ENCODE results near the gene MFSD2A. TPM values are rescaled to one million over a fixed set of nuclear protein-coding genes. Genes with fewer than 3 reads are reported as not detected.

The MFSD2A gene
- polyA plus RNA-seq, 3 donors, result 6.8 to 17.9 (median 7.9) TPM

DNA sequence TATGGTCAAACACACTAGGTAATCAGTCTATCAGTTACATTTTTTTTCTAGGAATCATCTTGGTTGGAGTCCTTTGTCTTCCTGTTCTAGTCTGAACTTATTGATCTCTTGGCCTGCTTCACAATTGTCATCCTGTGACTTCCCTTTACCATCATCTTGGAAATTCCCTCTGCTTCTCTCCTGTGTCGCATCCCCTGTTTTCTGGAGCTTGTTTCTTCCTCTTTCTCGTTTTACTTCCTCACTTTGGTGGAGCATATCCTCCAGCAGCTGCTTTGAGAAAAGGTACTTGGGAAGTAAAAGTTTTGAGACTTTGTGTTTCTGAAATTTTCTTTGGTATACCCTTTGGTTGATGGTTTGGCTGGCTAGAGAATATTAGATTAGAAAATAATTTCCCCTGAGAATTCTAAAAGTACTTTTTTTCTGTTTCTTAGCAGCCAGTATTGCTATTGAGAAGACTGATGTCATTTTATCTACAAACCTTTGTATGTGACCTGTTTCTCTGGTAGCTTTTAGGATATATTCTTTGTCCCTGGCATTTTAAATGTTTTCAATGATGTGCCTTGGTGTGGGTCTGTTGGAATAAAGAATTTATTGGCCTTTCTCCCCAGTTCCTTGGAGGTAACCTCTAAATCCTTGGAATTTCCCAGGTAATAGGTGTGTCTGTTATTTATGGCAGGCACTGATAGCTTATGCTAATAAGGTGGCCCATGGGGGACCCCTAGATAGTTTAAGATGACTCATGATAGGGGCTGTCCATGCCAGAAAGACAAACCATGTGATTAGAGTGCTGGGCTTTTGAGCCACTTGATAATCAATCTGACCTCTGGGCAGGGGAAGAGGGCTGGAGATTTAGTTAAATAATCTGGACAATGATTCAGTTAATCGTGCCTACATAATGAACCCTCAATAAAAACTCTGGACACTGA lies 47.2 kb upstream of the MFSD2A start:
- WGBS (ENCODE audit: insufficient coverage), result no CpG with 5 or more reads among the region's 3 CpGs
- H3K27me3 Mint-ChIP-seq (ENCODE audit: low read depth in 3 of 3), result peaks cover 5 to 10% (median 5%) of the 10 kb centered on the region in 3 donors
- peak overlapping the region in 1 of 2 donors; percentile 51 for H3K4me3 Mint-ChIP-seq
- peak; percentile 83 to 96 (median 91) for DNase-seq
- H3K9ac ChIP-seq (ENCODE audit: insufficient read depth, low read length, poor library complexity, severe bottlenecking), result peak overlapping the region; percentile 29
- H3K4me2 ChIP-seq (replicated peaks; ENCODE audit: extremely low read depth, low read length, poor library complexity, severe bottlenecking), result peak overlapping the region; percentile 35
- peaks cover 47% of the 10 kb centered on the region for H3K4me1 Mint-ChIP-seq
- no peaks in the 10 kb centered on the region for H3K79me2 ChIP-seq (ENCODE audit: insufficient read depth, low read length)
- peaks cover 43 to 48% of the 10 kb centered on the region in 2 donors for H3K4me1 ChIP-seq (ENCODE audit: control insufficient read depth in 1 of 2, insufficient read depth in 2 of 2, low read length in 2 of 2)
- no peaks in the 10 kb centered on the region for H3K27me3 ChIP-seq (ENCODE audit: control insufficient read depth in 2 of 2, insufficient read depth in 2 of 2, low read length in 2 of 2)
- peak overlapping the region in 1 of 3 experiments; percentile 19 for H3K4me3 ChIP-seq (replicated peaks in 1 of 3; ENCODE audit: low read depth in 2 of 3, low read length in 3 of 3)
- H3K9me3 Mint-ChIP-seq, result peaks cover 0 to 9% (median 3%) of the 10 kb centered on the region in 7 donors
- intact Hi-C loops (cut with micrococcal nuclease), result no loop called here
- no peaks in the 10 kb centered on the region for H3K36me3 ChIP-seq (replicated peaks in 1 of 2; ENCODE audit: control insufficient read depth in 1 of 2, insufficient read depth in 2 of 2, low read length in 2 of 2)
- TF ChIP-seq, protein P1, sequence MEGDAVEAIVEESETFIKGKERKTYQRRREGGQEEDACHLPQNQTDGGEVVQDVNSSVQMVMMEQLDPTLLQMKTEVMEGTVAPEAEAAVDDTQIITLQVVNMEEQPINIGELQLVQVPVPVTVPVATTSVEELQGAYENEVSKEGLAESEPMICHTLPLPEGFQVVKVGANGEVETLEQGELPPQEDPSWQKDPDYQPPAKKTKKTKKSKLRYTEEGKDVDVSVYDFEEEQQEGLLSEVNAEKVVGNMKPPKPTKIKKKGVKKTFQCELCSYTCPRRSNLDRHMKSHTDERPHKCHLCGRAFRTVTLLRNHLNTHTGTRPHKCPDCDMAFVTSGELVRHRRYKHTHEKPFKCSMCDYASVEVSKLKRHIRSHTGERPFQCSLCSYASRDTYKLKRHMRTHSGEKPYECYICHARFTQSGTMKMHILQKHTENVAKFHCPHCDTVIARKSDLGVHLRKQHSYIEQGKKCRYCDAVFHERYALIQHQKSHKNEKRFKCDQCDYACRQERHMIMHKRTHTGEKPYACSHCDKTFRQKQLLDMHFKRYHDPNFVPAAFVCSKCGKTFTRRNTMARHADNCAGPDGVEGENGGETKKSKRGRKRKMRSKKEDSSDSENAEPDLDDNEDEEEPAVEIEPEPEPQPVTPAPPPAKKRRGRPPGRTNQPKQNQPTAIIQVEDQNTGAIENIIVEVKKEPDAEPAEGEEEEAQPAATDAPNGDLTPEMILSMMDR (IDR thresholded peaks at IDR 0.05), result no peak
- peaks cover 1 to 5% of the 10 kb centered on the region in 2 donors for H3K36me3 Mint-ChIP-seq
- no peaks in the 10 kb centered on the region for H4K20me1 ChIP-seq (ENCODE audit: insufficient read depth, low read length)
- peak overlapping the region; percentile 84 to 87 for H3K27ac ChIP-seq (ENCODE audit: low read depth in 1 of 2, low read length in 2 of 2)
- H2AFZ ChIP-seq (ENCODE audit: insufficient read depth, low read depth, low read length, poor library complexity, severe bottlenecking), result no peak overlapping the region
- peak overlapping the region; percentile 29 to 97 (median 89) for H3K27ac Mint-ChIP-seq
- H3K9me3 ChIP-seq (replicated peaks in 1 of 2; ENCODE audit: control insufficient read depth in 1 of 2, insufficient read depth in 1 of 2, low read length in 2 of 2), result peaks cover 4% of the 10 kb centered on the region in 2 donors

DNA sequence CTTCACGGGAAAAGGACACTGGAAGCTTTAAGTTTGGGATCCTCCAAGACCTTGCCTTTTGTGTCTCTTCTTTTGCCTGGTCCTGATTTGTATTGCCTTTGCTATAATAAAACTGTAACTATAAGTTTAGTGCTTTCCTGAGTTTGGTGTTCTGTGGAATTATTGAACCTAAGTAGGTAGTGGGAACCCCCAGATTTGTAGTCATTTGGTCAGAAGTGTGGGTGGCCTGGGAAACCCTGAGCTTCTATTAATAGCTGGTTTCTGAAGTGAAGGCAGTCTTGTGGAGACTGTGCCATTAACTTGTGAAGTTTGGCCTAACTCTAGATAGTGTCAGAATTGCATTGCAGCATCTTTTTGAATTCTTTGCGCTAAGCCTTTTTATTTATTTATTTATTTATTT lies 46.4 kb upstream of the MFSD2A start:
- peaks cover 0 to 5% of the 10 kb centered on the region in 2 donors for H3K36me3 Mint-ChIP-seq

More for the DNA sequence above, 46.4 kb upstream of the MFSD2A start:
- TF ChIP-seq, protein P1 (IDR thresholded peaks at IDR 0.05), result no peak
- no peak overlapping the region for H3K9ac ChIP-seq (ENCODE audit: insufficient read depth, low read length, poor library complexity, severe bottlenecking)
- no peaks in the 10 kb centered on the region for H3K79me2 ChIP-seq (ENCODE audit: insufficient read depth, low read length)
- peaks cover 4% of the 10 kb centered on the region in 2 donors for H3K9me3 ChIP-seq (replicated peaks in 1 of 2; ENCODE audit: control insufficient read depth in 1 of 2, insufficient read depth in 1 of 2, low read length in 2 of 2)
- Mint-ChIP-seq H3K27ac (peak overlapping the region in 6 of 7 donors; percentile 41 to 91 (median 83)), H3K27me3 (ENCODE audit: low read depth in 3 of 3) (peaks cover 2 to 4% (median 4%) of the 10 kb centered on the region in 3 donors), H3K4me3 (no peak overlapping the region), H3K9me3 (peaks cover 0 to 9% (median 3%) of the 10 kb centered on the region in 7 donors), H3K4me1 (peaks cover 40% of the 10 kb centered on the region)
- H3K4me1 ChIP-seq (ENCODE audit: control insufficient read depth in 1 of 2, insufficient read depth in 2 of 2, low read length in 2 of 2), result peaks cover 40 to 43% of the 10 kb centered on the region in 2 donors
- intact Hi-C loops (cut with micrococcal nuclease), result no loop called here
- no peak for DNase-seq
- no peak overlapping the region for H3K4me3 ChIP-seq (replicated peaks in 1 of 3; ENCODE audit: low read depth in 2 of 3, low read length in 3 of 3)
- no peak overlapping the region for H3K4me2 ChIP-seq (replicated peaks; ENCODE audit: extremely low read depth, low read length, poor library complexity, severe bottlenecking)
- H3K27me3 ChIP-seq (ENCODE audit: control insufficient read depth in 2 of 2, insufficient read depth in 2 of 2, low read length in 2 of 2), result no peaks in the 10 kb centered on the region
- H4K20me1 ChIP-seq (ENCODE audit: insufficient read depth, low read length), result no peaks in the 10 kb centered on the region
- H3K27ac ChIP-seq (ENCODE audit: low read depth in 1 of 2, low read length in 2 of 2), result peak overlapping the region; percentile 4 to 87
- WGBS (ENCODE audit: insufficient coverage), result 83% methylated on average over 1 of the region's 2 CpGs
- H3K36me3 ChIP-seq (replicated peaks in 1 of 2; ENCODE audit: control insufficient read depth in 1 of 2, insufficient read depth in 2 of 2, low read length in 2 of 2), result no peaks in the 10 kb centered on the region
- H2AFZ ChIP-seq (ENCODE audit: insufficient read depth, low read depth, low read length, poor library complexity, severe bottlenecking), result no peak overlapping the region
